SIG-M5 (cell line): ENCODE results near the gene TCF7L2.

Experiments used
- DNase-seq: peaks from one replicate; lab custom pipeline; 2025; lab: John Stamatoyannopoulos, UW

TCF7L2 gene

DNA sequence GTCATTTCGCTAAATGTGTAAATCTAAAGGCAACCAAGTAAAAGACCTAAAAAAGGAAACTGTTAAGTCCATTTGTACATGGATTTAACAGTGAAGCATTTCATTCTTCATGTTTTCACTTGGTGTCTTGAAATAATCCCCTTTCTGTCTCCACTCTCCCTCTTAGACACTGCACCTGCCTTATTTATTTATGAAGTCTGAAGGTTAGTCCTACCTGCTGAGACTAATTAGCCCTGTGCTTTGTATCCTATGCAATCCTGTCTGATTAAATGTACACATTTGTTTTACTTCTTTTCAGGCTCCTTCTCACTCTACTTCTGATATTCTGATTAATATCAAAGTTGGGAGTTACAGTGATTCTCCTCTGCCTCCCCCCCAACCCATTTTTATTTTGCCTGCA is 1.9 kb upstream of the TCF7L2 start:
- no peak for DNase-seq

GRCh38 chr10:112949143-112949823 is 764 bp upstream of the TCF7L2 start:
- no peak for DNase-seq

DNA sequence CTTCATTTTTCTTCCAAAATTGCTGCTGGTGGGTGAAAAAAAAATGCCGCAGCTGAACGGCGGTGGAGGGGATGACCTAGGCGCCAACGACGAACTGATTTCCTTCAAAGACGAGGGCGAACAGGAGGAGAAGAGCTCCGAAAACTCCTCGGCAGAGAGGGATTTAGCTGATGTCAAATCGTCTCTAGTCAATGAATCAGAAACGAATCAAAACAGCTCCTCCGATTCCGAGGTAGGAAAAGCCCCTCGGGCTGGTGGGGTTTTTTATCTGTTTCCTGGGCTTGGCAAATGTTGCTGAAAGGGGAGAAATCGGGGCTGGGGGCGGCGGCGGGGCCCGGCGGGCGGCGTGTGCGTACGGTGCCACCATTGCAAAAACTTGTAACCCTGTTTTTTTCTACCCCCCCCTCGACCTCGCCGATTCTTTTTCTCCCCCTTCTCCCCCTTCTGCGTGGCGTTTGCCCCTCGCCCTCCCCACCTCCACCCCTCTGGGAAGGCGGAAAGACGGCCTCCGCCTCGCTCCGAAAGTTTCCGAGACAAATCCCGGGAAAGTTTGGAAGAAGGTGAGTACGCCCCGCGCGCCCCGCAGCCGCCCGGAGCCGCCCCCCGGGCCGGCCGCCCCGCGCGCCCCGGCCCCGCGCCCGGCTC is 789 bp downstream of the TCF7L2 start:
- DNase-seq = no peak

DNA sequence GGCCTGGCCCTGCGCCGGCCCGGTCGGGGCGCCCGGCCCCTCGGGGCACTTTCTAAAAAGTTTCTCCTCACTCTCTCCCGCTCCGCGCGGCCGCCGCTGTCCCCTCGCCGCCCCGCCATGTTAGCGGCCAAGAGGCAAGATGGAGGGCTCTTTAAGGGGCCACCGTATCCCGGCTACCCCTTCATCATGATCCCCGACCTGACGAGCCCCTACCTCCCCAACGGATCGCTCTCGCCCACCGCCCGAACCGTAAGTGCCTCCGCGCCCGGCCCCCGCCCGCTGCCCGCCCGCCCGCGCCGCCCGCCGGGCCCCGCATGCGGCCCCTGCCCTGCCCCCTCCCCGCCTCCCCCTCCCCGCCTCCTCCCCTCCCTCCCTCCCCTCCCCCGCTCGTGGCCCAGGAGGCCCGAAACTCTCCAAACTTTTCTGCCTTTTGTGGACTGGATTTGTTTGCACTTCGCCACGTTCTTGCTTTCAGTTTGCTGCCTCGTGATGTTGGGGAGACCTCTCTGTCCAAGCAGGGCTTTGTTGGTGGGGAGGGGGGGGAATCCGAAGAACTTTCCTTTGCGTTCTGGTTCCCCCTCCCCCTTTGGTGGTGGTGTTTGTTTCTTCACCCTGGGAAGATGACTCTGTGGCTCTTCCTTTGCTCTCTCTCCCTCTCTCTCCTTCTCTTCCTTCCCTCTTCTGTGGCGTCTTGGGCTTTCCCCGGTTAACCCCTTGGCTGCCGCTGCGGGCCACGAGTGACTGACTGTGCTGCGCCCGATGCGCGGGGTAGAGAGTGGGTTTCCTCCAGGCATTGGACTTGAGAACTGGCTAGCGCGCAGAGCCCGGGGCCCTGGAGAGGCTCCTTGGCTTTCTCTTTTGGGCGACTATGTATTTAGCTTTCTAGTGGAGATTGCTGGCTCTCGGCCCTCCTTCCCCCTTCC is 1.6 kb downstream of the TCF7L2 start:
- DNase-seq = peak; percentile 2

DNA sequence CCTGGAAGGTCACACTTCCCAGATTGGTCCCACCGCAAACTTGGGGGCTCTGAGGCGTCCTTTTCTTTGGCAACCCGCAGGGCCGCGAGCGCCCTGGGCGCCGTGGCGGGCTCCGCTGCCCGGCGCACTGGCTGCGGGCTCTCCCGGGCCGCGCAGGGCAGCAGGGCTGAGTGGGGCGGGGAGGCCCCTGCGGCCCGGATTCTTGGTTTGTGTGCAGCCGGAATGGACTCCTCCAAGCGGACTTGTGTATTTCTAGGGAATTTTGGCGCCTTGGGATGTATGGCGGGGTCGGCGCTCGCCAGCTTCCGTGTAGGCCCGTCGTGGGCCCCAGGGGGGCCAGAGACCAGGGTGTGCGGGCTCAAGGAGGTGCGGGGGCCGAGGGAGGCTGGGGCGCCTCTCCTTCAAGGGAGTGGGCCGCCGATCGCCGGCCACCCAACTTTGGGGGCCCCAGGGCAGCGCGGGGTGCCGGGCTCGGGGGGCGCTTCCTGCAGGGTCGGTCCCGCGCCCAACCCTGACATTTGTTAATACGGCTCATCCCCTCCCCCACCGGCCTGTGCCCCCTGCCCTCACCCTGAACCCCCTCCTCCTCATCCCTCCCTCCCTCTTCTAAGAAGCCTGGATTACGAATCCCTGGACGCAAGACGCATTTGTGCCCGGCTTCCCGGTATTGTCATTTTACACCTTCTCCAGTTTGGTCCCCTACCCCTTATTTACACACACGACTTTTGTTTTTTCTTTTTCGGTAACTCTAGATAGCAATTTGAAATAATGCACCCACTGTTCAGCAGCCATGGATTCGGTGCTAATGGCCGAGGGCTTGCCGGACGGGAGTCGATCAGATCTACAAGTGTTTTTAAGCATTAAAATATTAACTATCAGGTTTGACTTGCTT is 2.5 kb downstream of the TCF7L2 start:
- no peak for DNase-seq

DNA sequence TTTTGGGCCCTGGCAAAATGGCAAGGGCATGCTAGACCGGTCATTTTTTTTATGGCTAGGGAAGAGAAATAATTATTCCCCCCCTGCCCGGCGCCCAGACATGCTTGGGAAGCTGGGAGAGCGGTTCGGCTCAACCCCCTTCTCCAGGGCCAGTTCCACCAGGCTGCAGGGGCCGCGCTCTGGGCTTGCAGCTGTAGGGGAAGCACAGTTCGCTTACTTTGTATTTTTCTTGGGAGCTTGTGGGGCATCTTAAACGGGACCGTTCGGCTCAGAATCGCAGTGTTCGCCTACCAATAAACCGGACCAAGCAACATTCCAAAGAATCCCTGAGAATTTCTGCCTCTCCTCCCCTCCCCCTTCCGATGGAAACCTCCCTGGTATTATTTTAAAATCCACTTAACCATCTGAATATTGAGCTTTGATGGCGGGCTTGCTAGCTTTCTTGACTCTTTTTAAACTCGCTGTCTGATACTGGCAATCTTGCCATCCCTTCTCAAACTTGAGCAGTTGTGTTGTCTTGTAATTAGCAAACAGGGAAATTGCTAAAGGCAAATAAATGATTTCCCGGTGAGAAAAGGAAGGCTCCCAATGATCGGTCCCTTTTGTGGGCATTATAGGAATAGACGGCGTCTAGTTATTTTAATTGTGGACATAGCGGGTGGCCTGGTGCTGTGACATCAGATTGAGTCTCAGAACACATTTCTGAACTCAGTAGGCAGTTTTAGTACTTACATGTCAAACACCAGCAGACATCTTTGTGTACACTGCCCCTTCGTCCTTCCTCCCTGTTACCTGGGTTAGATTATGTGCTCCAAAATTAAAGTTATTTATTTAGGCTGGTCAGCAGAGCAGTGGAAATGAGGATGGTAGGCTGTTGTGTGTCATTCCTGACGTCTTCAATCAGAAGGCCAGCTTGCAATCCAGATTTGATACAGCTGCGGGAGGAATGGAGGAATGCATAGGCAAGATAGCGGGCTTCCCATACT is 3.4 kb downstream of the TCF7L2 start:
- DNase-seq = no peak

GRCh38 chr10:112954974-112955581 is 5.0 kb downstream of the TCF7L2 start:
- no peak for DNase-seq

DNA sequence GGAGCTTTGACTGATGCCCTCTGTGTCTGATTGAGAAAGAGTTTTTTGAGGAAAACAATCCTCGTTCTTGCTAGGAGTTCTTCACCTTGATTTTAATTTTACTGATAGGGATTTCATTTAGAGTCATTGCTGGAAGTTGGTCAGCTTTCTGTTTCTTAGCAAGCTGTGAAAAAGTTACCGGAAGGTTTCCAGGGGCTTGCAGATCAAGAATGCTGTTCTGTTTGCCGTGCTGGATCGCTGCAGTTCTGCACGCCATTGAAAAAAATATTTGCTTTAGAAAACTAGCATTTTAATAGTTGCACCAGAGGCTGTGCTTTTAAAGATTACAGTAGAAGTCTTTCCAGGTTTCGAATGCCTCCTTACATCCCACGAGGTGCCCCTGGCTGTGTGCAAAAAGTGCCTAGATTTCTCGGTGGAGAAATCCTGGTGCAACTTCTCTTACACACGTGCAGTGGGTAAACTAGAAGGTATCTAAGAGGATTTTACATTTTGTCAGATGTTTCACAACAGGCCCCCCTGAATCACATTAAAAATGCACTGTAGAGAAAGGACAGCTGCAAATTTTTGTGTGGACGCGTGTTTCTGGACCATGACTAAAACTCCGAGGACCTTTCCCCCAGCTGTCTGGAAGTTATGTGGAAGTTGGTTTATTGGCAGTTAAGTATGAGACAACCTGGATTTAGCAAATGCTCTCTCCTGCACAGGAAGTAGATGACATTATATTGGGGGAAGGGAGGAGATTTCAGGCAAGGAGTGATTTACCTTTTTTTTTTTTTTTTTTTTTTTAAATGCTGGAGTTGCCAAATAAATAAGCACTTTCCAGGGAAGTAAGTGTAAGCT is 5.8 kb downstream of the TCF7L2 start:
- DNase-seq = no peak

DNA sequence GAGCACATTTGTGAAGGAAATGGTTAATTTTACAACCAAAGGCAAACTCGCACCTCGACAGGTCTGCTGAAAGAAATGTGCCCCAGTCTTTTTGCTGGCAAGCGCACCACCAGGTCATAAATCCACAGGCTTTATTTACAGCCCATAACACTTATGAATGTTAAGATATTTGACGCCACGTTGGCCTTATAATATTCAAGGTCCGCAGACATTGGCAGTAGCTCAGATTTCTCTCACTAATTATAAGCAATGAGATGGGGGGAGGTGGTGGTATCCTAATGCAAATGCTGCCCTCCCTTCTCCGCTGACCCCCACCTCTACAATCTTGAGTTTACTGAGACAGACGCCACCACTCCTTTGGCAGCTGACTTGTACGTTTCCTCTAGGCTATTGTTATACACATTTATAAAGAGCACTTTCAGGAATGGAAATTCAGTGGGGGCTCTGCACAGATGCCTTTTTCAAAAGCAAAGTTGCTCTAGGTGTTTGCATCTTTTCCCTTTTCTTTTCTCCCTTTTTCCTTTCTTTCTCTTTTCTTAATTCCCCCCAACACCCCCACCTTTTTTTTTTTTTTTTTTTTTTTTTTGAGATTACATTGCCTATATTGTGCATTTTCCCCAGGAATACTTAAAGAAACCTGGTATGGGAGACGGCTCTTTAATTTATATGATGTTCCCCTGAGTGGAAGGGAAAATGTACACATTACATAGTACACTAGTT is 6.7 kb downstream of the TCF7L2 start:
- DNase-seq = no peak

- DNase-seq = no peak
Measured at GRCh38 chr10:112957640-112958092, 7.6 kb downstream of the TCF7L2 start.

DNA sequence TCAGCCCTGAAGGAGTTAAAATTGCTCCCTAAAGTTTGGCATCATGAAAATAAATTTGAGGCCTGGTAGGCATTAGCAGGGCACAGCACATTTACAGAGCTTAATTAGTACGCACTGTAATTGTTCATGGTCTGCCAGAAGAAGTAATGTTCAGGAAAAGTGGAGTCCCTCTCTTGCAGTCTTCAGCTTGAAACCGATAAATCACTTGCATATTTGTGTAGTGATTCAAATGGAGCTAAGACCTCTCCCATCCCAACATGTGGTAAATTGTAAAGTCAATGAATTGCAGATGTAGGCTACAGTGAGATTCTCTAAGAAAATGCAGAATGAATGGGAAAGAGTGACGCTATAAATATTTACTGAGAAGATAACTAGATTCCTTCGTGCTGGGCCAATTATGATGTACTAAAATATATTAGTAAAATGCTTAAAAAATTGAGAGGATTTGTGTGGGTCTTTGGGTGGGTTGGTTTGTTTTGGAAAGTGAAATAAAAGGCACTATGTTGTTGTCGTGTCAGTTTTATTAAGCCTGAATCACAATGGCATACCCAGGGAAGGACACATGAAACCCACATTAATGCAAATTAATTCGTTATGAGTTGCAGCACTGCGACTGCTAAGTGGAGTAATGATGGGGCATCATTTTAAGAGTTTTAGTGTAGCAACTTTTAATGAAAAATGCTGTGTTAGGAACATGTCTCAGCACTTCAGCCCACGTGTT is 8.4 kb downstream of the TCF7L2 start:
- no peak for DNase-seq

- no peak for DNase-seq
Measured at GRCh38 chr10:112959207-112959838, 9.3 kb downstream of the TCF7L2 start.

- DNase-seq = no peak
Measured at GRCh38 chr10:112960151-112960681, 10.2 kb downstream of the TCF7L2 start.

DNA sequence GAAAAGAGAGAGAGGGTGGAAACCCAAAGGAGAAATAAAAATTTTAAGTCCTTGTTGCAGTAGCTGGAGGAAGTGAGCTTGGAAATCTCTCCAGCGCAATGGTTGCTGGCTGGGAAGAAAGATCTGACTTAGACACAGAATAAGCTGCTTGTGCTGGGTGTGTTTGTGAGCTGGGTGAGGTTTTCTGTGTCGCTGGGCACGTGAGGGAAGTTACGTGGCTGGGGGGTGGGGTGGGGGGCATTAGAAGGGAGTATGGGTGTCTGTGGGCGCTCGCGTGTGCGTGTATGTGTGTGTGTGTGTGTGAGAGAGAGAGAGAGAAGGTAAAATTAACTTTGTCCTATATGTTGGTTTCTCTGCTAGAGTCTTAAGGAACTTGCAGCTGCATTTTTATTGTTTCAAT is 11.6 kb downstream of the TCF7L2 start:
- no peak for DNase-seq

DNA sequence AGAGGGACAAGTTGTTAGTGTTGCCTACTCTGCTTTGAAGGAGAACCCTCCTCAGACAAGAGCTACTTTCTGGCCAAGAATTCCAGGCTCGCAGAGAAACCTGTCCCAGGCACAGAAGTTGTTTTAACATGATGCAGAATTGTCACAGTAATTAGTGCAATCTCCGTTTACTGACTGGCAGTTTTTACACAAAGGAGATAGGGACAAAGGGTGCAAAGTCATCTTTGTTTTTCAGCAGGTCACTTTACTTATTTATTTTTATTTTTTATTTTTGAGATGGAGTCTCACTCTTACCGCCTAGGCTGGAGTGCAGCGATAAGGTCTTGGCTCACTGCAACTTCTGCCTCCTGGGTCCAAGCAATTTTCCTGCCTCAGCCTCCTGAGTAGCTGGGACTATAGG is 12.3 kb downstream of the TCF7L2 start:
- no peak for DNase-seq

DNA sequence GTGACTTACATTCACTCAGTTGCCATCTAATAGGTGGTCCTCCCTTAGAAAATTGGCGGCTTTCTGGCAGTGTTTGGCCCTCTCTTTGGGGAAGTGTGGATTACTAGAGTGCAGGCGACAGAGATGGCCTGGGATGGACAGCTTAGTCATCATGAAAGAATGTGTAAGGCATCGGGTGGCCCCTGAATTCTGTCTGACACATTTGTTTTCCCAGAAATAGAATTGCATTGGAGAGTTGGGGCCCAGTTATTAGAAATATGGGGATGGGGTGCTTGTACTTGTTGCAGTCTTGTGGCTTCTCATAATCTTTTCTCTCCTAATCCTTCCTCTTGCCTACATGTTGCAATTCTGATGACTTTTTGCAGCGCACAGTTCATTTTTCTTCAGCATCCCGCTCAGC is 13.8 kb downstream of the TCF7L2 start:
- DNase-seq = no peak

DNA sequence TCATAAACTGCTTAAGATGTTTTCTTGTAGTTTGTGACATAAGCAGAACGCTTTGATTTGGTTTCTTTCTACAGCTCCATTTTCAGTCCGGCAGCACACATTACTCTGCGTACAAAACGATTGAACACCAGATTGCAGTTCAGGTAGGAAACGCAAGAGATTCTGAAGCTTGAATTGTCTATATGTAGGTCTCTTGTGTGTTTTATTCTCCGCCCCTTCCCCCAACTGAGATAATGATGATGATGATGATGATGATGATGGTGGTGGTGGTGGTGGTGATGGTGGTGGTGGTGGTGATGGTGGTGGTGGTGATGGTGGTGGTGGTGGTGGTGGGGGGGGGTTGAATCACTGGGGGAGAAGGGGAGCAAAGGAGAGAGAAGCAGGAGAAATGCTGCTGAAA is 14.4 kb downstream of the TCF7L2 start:
- DNase-seq = no peak
